ENCODE data around the gene KLHL29. TPM values are rescaled to one million over a fixed set of nuclear protein-coding genes. Genes with fewer than 3 reads are reported as not detected.

KLHL29 gene
- total RNA-seq, 3 donors from 2014 or later (not counting 1 experiment from before 2014, with no cell fraction given): 0.24 to 0.43 (median 0.33) TPM

GRCh38 chr2:23636426-23636825 lies 251.4 kb downstream of the KLHL29 start:
- 83% methylated on average over 11 of the region's 11 CpGs for WGBS (ENCODE audit: insufficient coverage)
- no peak overlapping the region for H3K27ac ChIP-seq (ENCODE audit: low read length)
- no peaks in the 10 kb centered on the region for H3K27me3 Mint-ChIP-seq (ENCODE audit: low read depth in 2 of 2)

GRCh38 chr2:23637011-23637778 lies 252.2 kb downstream of the KLHL29 start:
- Mint-ChIP-seq H3K27me3 (ENCODE audit: low read depth in 2 of 2) (no peaks in the 10 kb centered on the region), H3K4me1 (no peaks in the 10 kb centered on the region), H3K9me3 (no peaks in the 10 kb centered on the region), H3K36me3 (no peaks in the 10 kb centered on the region), H3K27ac (no peak overlapping the region), H3K4me3 (no peak overlapping the region)
- no peaks in the 10 kb centered on the region for H3K9me3 ChIP-seq (ENCODE audit: control insufficient read depth, insufficient read depth, low read length)
- H3K36me3 ChIP-seq (ENCODE audit: control insufficient read depth, insufficient read depth, low read length): no peaks in the 10 kb centered on the region
- no peaks in the 10 kb centered on the region for H3K4me1 ChIP-seq (ENCODE audit: control insufficient read depth, insufficient read depth, low read length)
- no peak for DNase-seq
- no peaks in the 10 kb centered on the region for H3K27me3 ChIP-seq (ENCODE audit: control insufficient read depth, insufficient read depth, low read length)
- H3K27ac ChIP-seq (ENCODE audit: low read length): no peak overlapping the region
- no peak for ATAC-seq
- intact Hi-C loops (cut with micrococcal nuclease): no loop called here
- H3K4me3 ChIP-seq (ENCODE audit: low read length): no peak overlapping the region
- 82% methylated on average over 14 of the region's 14 CpGs for WGBS (ENCODE audit: insufficient coverage)
- TF ChIP-seq CTCF (IDR thresholded peaks at IDR 0.05): no peak

More at GRCh38 chr2:23636426-23636825, 251.4 kb downstream of the KLHL29 start:
- intact Hi-C loops (cut with micrococcal nuclease): no loop called here
- ATAC-seq (no peak), DNase-seq (no peak)
- Mint-ChIP-seq H3K36me3 (no peaks in the 10 kb centered on the region), H3K4me3 (no peak overlapping the region), H3K27ac (no peak overlapping the region), H3K9me3 (no peaks in the 10 kb centered on the region), H3K4me1 (no peaks in the 10 kb centered on the region)
- Histone ChIP-seq H3K36me3 (ENCODE audit: control insufficient read depth, insufficient read depth, low read length) (no peaks in the 10 kb centered on the region), H3K9me3 (ENCODE audit: control insufficient read depth, insufficient read depth, low read length) (no peaks in the 10 kb centered on the region), H3K4me3 (ENCODE audit: low read length) (no peak overlapping the region), H3K4me1 (ENCODE audit: control insufficient read depth, insufficient read depth, low read length) (no peaks in the 10 kb centered on the region), H3K27me3 (ENCODE audit: control insufficient read depth, insufficient read depth, low read length) (no peaks in the 10 kb centered on the region)
- TF ChIP-seq CTCF (IDR thresholded peaks at IDR 0.05): no peak

- ATAC-seq (no peak), DNase-seq (no peak)
- H3K9me3 Mint-ChIP-seq: no peaks in the 10 kb centered on the region
- H3K27ac Mint-ChIP-seq: no peak overlapping the region
- intact Hi-C loops (cut with micrococcal nuclease): no loop called here
- Histone ChIP-seq H3K27me3 (ENCODE audit: control insufficient read depth, insufficient read depth, low read length) (no peaks in the 10 kb centered on the region), H3K4me3 (ENCODE audit: low read length) (no peak overlapping the region), H3K27ac (ENCODE audit: low read length) (no peak overlapping the region), H3K9me3 (ENCODE audit: control insufficient read depth, insufficient read depth, low read length) (no peaks in the 10 kb centered on the region), H3K36me3 (ENCODE audit: control insufficient read depth, insufficient read depth, low read length) (no peaks in the 10 kb centered on the region), H3K4me1 (ENCODE audit: control insufficient read depth, insufficient read depth, low read length) (no peaks in the 10 kb centered on the region)
- H3K4me1 Mint-ChIP-seq: no peaks in the 10 kb centered on the region
- no peak overlapping the region for H3K4me3 Mint-ChIP-seq
- WGBS (ENCODE audit: insufficient coverage): 78% methylated on average over 6 of the region's 6 CpGs
- no peak for TF ChIP-seq CTCF (IDR thresholded peaks at IDR 0.05)
- H3K36me3 Mint-ChIP-seq: no peaks in the 10 kb centered on the region
- H3K27me3 Mint-ChIP-seq (ENCODE audit: low read depth in 2 of 2): peaks cover 0 to 3% of the 10 kb centered on the region in 2 donors
Measured at GRCh38 chr2:23639406-23639982, 254.5 kb downstream of the KLHL29 start.
